Non-pigmented ciliary epithelial cell (primary cell): ENCODE data around the gene HNRNPLL.

Experiments used
- DNase-seq: peaks from one replicate; pipeline ENCODE4 v3.0.0-alpha.2; 2010; ENCODE audit warnings: low read depth

The HNRNPLL gene

DNA sequence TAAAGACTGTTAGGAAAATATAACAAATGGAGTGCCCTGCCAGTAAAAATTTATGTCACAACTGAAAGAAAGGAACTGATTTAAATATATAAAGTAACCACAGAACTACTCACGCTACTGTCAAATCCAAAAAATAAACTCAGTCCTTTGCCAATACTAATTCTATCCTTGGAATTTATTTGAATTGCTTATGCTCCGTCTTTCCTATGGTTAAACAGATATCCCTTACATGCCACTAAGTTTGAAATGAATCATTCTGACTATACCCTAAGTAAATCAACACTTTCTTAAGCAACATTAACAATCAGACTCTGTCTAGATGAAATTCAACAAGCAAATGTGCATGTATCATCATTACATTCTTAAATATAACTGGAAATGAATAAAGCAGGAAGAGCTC is 9.8 kb downstream of the HNRNPLL start:
- DNase-seq: no peak

GRCh38 chr2:38591152-38591551 is 11.6 kb downstream of the HNRNPLL start:
- DNase-seq: no peak

- DNase-seq: no peak
Measured at GRCh38 chr2:38590053-38590452, 12.7 kb downstream of the HNRNPLL start.

- no peak for DNase-seq
Measured at GRCh38 chr2:38586931-38587330, 15.8 kb downstream of the HNRNPLL start.

GRCh38 chr2:38584881-38585280 is 17.8 kb downstream of the HNRNPLL start:
- DNase-seq: no peak

- no peak for DNase-seq
Measured at GRCh38 chr2:38583994-38584393, 18.7 kb downstream of the HNRNPLL start.

DNA sequence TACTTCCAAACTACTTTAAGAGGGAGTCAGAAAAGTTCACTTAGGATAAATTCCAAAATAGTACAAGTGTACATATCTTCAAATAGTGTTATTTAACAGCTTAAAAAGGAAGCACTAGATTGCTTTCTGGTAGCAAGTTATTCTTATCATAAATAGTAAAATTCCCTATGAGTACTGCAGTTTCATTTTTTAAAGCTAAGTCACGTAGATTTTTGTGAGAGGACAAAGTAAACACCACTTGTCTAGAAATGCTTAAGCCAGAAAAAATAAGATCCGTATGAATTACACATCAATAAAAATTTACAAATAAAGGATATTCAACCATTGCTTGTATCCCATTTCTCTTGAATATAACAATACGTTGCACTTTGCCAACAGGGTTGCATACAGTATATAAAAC is 19.2 kb downstream of the HNRNPLL start:
- no peak for DNase-seq

GRCh38 chr2:38581193-38582147 is 21.3 kb downstream of the HNRNPLL start:
- DNase-seq: peak; percentile 53

DNA sequence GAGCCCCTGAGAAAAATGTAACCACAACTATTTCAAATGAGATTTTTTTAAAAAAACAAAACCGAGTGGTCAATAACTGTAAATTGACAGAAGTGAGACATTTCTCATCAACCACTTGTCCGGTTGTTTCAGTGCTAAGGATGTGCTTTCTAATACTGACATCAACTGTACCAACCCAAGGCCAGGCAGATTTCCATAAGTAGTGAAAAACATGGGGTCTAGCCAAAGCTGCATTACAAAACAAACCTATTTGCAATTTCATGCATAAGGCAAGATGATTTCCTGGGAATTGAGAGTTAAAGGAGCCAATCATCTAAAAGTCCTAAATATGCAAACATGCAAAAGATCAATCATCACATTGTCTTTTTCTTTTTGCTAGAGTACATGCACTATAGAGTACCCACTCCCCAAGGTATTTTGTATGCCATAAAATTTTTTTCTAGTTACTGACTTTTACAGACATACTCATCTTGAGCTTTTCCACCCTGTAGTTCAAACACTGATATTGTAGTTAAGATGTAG is 22.6 kb downstream of the HNRNPLL start:
- DNase-seq: no peak

DNA sequence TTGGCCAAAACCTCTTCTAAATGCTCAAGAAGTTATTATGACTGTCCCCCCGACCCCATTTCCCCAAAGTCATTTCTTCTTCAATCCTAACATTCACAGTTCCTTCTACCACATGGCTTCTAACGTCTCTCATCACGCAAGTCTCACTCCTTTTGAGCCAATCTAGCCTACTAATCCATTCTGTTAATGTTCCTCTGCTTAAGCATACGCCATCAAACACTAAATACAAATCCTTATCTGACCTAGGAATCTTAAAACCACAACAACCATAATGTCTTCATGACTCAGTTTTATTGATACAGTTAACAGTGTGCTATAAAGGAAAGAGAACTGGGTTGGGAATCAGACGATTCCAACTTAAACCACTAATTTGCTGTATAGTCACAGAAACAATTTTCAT is 23.9 kb downstream of the HNRNPLL start:
- DNase-seq: no peak

DNA sequence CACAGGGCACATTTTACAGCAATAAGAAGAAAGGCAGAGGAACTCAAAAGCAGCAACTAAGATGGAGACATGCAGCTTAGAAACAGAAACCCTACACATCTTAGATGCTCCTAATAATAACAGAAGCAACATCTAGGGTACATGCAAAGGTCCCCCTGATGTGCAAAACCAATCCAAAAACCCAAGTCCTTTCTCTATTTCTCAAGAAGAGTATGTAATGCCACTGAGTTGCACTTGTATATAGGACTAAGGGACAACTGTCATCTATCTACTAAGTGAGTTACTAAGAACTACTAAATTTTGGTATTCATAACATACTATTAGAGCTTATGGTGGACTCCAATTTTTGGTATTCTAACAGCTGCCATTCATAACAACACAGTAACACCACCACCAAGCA is 28.4 kb downstream of the HNRNPLL start:
- no peak for DNase-seq

- peak; percentile 60 for DNase-seq
Measured at GRCh38 chr2:38572167-38572566, 30.6 kb downstream of the HNRNPLL start.

GRCh38 chr2:38571193-38571592 is 31.5 kb downstream of the HNRNPLL start:
- no peak for DNase-seq

DNA sequence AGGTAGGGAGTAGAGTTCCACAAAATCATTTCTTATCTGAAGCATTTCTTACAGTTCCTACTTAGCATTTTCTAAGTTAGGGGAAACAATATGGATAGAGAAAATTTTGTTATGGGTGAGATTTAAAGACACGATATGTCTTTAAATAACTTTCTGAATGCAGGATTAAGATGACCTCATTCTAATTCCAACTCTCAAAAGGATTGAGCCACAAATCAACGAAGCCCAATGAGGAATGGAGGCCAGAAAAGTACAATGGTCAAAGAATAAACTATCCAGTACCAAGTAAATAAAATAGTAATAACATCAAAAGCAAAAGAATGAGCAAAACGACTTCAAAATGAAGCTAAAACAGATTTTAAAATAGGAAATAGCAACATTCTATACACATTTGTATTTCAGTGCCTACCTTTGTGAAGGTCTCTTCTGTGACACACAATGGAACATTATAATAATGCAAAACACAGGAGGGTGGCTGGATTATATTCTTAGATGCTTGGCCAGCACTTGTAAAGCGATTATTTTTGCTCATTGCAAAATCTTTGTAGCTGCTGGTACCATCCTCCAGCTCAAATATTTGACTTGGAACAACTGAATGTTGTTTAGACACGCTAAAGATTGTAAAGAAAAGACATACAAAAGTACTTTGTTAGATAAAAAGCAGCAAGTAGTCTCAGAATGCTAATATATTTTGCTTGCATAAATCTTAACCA is 33.8 kb downstream of the HNRNPLL start:
- no peak for DNase-seq

- no peak for DNase-seq
Measured at GRCh38 chr2:38565333-38565732, 37.4 kb downstream of the HNRNPLL start.

- no peak for DNase-seq
Measured at GRCh38 chr2:38561691-38562090, 41.0 kb downstream of the HNRNPLL start.

GRCh38 chr2:38560092-38560491 is 42.6 kb downstream of the HNRNPLL start:
- no peak for DNase-seq

DNA sequence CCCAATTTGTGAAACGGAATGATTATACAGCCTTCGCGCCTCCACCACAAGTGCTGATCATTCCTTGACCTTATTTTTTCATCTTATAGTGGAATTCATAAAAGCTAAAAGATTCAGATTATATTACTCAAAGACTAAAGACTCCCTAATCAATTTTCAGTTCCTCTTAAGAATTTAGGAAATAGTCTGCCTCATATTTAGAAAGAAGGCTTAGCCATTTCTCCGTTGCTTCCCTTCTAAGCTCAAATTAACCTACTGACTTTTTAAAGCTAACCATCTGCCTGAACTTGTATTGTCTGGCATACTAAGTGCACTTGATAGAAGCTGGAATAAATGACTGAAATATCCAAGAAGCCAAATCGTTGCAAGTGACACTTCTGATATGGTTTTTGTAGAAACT is 44.7 kb downstream of the HNRNPLL start:
- DNase-seq: no peak

GRCh38 chr2:38557217-38557616 is 45.5 kb downstream of the HNRNPLL start:
- DNase-seq: no peak

DNA sequence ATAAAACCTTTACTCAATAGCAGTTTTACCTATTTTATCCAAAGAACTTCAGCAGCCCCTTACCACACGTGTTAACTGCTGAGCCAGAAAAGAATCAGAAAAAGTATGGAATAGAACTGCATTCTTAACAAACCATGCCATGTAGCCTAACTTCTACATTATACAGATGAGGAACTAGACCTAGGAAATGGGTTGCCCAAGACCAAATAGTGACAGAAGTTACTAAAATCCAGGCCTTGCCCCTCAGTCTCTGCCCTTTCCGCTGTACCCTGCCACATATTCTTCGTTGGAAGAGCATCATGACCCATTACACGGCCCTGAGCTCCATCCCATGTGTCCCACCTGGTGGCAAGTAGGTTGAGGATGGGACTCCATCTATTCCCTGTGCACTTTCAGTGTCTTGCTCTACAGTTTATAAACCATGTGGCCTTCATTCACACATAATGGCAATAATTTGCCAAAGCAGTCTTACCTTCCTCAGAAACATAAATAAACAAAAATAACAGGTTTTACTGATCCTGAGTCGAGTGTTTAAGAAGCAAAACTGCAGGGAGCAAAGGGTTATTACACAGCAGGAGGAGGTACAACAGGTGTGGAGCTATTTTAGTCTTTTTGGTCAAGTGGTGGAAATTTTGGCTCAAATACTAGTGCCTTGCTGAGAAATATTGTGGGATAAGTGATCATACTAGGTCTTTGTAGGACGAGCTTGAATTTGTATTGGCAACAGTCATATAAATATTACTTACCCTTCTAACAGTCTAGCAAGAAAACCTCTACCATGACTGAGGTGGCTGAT is 46.5 kb downstream of the HNRNPLL start:
- DNase-seq: no peak

DNA sequence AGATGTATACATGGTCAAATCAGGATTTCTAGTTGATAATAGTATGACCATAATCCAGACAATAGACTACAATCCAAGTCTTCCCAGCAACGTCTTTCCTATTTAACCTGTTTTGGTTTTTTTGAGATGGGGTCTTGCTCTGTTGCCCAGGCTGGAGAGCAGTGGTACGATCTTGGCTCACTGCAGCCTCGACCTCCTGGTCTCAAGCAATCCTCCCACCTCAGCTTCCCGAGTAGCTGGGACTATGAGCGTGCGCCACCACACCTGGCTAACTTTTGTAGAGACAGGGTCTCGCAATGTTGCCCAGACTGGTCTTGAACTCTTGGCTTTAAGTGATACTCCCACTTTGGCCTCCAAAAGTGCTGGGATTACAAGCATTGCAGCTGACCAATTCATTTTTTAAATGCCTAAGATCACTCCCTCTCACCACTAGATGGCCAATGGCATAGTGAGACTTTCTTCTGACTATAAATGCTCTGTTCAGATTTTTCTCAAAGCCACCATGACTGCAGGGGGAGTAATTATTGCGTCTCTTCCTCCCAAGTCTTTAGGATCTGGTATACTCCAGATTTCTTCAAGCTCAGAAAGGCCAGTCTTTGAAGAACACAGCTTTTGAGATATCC is 47.6 kb downstream of the HNRNPLL start:
- DNase-seq: no peak

GRCh38 chr2:38553554-38553953 is 49.2 kb downstream of the HNRNPLL start:
- DNase-seq: no peak
